Activated naive CD4-positive, alpha-beta T cell treated with anti-CD3 and anti-CD28 coated beads, Interleukin-2, amount 50 U/mL, for 24 hours (primary cell): ENCODE data around the gene CHPF2.

Source experiments
- H3K27ac Mint-ChIP-seq: one replicate; pipeline ENCODE4 v1.8.0; 2021; ENCODE audit warnings: mild to moderate bottlenecking, mixed read lengths
- H3K27me3 Mint-ChIP-seq: one replicate; pipeline ENCODE4 v1.8.0; 2021; ENCODE audit warnings: mixed read lengths
- H3K36me3 Mint-ChIP-seq: one replicate; pipeline ENCODE4 v1.8.0; 2021; ENCODE audit warnings: mixed read lengths
- H3K4me1 Mint-ChIP-seq: one replicate; pipeline ENCODE4 v1.8.0; 2021; ENCODE audit warnings: mixed read lengths
- H3K4me3 Mint-ChIP-seq: one replicate; pipeline ENCODE4 v1.8.0; 2021; ENCODE audit warnings: mild to moderate bottlenecking, mixed read lengths
- H3K9me3 Mint-ChIP-seq: one replicate; pipeline ENCODE4 v1.8.0; 2021; ENCODE audit warnings: mixed read lengths

CHPF2 gene, protein sequence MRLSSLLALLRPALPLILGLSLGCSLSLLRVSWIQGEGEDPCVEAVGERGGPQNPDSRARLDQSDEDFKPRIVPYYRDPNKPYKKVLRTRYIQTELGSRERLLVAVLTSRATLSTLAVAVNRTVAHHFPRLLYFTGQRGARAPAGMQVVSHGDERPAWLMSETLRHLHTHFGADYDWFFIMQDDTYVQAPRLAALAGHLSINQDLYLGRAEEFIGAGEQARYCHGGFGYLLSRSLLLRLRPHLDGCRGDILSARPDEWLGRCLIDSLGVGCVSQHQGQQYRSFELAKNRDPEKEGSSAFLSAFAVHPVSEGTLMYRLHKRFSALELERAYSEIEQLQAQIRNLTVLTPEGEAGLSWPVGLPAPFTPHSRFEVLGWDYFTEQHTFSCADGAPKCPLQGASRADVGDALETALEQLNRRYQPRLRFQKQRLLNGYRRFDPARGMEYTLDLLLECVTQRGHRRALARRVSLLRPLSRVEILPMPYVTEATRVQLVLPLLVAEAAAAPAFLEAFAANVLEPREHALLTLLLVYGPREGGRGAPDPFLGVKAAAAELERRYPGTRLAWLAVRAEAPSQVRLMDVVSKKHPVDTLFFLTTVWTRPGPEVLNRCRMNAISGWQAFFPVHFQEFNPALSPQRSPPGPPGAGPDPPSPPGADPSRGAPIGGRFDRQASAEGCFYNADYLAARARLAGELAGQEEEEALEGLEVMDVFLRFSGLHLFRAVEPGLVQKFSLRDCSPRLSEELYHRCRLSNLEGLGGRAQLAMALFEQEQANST

DNA sequence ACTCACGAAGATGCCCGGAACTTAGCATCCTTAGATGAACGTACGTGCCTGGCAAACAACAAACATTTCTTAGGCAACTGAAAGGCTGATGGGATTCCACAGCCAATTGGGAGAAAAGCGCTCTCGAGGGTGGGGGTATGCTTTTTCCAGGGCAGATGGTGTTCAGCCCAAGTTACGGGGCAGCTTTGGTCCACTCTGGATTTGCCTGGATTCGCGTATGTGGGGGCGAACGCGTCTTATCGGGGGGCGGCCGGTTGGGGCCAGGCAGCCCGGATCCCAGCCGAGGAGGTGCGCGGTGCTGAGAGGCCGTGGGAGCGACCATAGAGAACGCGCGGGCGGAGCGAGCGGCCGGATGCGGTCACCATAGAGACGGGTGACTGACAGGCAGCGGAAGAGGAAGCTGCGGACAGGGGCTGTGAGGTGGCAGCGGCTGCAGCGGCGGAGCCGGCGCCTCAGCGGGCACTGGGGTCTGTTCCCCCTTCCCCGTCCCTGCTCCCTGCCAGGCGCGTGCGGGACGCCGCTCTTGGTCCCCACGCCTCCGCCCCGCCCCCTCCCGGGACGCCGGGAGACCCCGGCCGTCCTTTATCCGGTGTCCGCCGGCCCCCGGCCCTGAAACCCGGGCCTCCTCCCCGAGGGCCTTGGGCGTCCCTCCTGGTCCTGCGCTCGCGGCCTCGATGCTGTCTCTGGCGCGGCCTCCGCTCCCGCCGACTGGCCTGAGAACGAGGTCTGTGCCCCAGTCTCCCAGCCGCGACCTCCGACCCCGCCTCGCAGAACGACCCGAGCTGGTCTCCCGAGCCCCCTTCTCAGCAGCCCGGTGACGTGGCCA, at the start of gene CHPF2:
Gene CHPF2, plus strand, starts transcription at position 393 of the 826 bp plus-strand sequence. CDS start 1,529 bp downstream, outside the sequence.
- H3K4me1 Mint-ChIP-seq: peaks cover 41% of the 10 kb centered on the region
- H3K4me3 Mint-ChIP-seq: peak within 1 kb of the TSS; percentile 100
- H3K27ac Mint-ChIP-seq: peak within 1 kb of the TSS; percentile 99
- no peaks in the 10 kb centered on the region for H3K27me3 Mint-ChIP-seq
- H3K36me3 Mint-ChIP-seq: peaks cover 4% of the 10 kb centered on the region
- no peaks in the 10 kb centered on the region for H3K9me3 Mint-ChIP-seq

DNA sequence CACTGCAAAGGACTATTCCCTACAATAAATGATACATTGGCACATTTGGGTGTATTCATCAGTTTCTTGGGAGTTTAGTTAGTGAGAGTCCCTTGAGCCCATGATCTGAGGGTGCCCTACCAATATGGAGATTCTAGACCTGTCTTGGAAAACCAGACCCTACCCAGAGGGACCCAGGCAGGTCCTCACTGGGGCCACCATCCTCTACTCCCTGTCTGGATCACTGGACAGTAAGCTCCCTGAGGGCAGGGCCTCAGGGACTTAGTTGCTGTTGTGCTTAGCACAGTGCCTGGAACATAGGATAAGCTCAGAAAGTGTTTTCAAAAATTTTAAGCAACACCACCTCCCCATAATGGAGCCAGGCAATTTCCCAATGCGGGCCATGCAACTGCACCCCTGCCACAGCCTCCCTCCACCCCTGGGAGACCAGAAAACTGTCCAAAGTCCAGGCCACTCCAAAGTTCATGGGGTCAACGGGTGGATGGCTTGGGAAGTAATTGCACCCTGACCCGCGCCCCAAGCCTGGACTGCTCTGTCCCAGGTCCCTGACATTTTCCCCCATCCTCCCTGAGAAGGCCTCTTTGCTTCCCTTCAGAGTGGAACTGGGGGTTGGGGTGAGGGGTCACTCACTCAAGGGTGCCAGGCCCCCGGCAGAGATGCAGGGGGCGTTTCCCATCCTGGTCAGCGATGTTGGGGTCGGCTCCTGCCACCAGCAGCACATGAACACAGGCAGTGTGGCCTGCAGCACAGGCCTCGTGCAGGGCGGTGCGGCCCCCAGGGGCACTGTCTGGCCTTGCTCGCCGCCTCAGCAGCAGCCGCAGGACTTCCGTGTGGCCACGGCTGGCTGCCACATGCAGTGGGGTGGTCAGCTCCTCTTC, 46.3 kb upstream of the CHPF2 start:
- no peaks in the 10 kb centered on the region for H3K9me3 Mint-ChIP-seq
- H3K4me1 Mint-ChIP-seq: no peaks in the 10 kb centered on the region
- H3K4me3 Mint-ChIP-seq: no peak overlapping the region
- H3K27me3 Mint-ChIP-seq: peaks cover 2% of the 10 kb centered on the region
- no peak overlapping the region for H3K27ac Mint-ChIP-seq
- H3K36me3 Mint-ChIP-seq: no peaks in the 10 kb centered on the region

DNA sequence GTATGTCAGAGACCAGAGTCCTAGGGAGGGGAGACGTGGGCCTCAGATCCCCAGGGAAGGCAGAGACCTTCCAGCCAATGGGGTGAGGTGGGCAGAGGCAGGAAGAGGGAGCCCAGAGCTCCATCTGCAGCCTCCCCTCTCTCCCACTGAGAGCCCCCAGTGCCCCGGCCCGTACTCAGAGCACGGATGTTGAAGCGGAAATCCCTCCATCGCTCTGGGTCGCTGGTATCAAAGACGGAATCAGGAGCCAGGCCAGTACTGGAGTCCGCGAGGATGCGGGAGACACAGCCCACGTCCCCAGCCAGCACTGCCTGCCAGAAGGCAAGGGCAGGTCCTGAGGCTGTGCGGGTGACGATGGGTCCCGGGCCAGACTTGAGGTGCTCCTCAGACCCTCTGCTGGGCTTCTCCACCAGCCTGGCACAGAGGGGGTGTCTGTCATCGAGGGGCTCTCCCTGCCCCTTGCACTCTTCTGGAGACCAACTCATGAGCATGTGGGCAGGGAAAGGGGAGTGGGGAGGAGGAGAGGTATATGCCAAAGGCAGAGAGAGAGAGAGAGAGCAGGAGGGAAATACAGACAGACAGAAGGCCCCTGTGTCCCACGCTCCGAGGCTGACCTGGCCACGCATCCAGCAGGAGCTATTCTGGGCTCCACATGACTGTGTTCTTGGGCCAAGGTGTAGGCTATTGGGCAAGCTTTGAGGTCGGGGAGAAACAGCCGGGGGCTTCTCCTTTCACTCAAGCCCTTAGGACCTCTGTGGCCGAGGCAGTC, 45.5 kb upstream of the CHPF2 start, which contains the start of gene ASB10:
Gene ASB10, minus strand, starts transcription at position 611 of the 769 bp plus-strand sequence. Its CDS starts 120 bp downstream, at position 491.
- Mint-ChIP-seq H3K27me3 (peaks cover 2% of the 10 kb centered on the region), H3K4me3 (no peak within 1 kb of the TSS), H3K36me3 (no peaks in the 10 kb centered on the region), H3K9me3 (no peaks in the 10 kb centered on the region), H3K27ac (no peak within 1 kb of the TSS), H3K4me1 (no peaks in the 10 kb centered on the region)

DNA sequence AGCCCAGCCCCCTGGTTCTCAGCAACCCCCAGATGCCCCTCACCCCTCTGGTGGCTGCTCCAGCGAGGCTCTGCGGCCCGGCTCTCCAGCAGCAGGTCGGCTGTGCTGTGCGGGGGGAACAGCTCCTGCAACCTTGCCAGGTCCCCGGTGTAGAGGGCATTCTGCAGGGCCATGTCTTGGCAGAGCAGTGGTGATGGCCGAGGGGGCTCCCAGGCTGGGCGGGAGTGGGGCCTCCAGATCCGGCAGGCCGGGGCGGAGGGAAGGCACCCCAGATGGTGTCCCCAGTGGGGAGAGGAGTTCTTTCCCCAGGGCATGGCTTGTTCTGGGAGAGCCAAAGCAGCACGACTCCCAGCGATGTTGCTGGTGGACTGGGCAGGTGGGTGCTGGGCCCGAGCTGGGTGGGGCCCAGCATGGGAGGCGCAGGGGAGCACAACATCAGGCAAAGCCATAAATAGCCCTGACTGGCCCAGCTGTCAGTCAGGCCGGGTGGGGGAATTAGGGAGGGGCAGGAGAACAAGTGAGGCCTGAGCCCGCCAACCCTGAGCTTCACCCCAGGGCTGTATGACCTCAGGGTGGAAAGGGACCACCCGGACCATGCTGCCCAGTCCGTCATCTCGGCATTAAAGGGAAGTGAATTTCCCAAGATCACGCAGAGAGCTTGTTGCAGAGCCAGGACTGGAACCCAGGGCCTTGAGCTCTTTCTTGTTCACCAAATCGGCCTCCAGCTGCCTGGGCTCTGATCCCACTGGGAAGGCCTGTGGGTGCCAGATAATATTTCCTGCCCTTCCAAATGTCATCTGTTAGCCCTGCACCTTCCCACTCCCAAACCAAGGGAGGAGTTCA, 44.7 kb upstream of the CHPF2 start:
- Mint-ChIP-seq H3K4me3 (no peak overlapping the region), H3K36me3 (no peaks in the 10 kb centered on the region), H3K9me3 (no peaks in the 10 kb centered on the region), H3K4me1 (no peaks in the 10 kb centered on the region), H3K27me3 (peaks cover 2% of the 10 kb centered on the region), H3K27ac (no peak overlapping the region)

DNA sequence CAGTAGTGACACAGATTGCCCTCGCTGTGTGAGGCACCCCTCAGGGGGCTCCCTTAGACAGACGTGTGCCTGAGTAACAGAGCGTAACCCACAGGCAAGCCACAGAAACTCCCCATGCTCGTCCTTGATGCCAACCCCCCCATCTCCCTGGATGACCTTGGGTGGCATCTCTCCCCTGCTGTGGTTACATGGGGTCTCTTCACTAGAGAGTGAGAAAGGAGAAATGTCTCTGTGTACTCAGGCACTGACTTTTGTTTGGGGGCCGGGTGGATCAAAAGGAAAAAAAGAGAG, 44.1 kb upstream of the CHPF2 start:
- Mint-ChIP-seq H3K27ac (no peak overlapping the region), H3K27me3 (peaks cover 2% of the 10 kb centered on the region), H3K4me3 (no peak overlapping the region), H3K36me3 (no peaks in the 10 kb centered on the region), H3K4me1 (no peaks in the 10 kb centered on the region), H3K9me3 (no peaks in the 10 kb centered on the region)

DNA sequence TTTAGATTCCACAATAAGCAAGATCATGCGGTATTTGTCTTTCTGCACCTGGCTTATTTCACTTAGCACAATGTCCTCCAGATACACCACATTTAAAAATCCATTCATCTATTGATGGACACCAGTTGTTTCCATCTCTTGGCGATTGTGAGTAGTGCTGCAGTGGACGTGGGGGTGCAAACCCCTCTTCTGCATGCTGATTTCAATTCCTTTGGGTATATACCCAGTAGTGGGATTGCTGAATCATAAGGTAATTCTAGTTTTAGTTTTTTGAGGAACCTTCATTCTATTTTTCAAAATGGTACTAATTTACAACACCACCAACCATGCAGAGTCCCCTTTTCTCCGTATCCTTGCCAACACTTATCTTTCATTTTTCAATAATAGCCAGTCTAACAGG, 43.2 kb upstream of the CHPF2 start:
- Mint-ChIP-seq H3K9me3 (no peaks in the 10 kb centered on the region), H3K27me3 (peaks cover 2% of the 10 kb centered on the region), H3K36me3 (no peaks in the 10 kb centered on the region), H3K4me1 (no peaks in the 10 kb centered on the region), H3K4me3 (no peak overlapping the region), H3K27ac (no peak overlapping the region)

DNA sequence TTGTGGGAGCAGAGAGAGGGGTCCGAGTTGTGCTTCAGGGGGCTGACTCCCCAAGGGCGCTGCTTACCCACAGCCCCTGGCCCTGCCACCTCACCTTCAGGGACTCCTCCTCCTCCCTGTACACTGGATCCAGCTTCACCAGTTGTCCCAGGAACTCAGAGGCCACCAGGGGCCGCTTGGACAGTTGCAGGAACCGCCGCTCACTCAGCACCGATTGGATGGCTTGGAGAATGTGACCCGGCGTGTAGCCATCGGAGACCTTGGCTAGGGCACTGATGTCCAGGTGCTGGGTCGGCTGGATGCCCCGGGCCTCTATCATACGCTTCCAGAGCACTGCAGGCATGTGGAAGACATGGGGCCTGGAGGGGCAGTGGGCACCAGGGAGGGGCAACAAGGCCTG, 40.7 kb upstream of the CHPF2 start:
- Mint-ChIP-seq H3K4me1 (no peaks in the 10 kb centered on the region), H3K9me3 (no peaks in the 10 kb centered on the region), H3K27ac (no peak overlapping the region), H3K4me3 (no peak overlapping the region), H3K36me3 (no peaks in the 10 kb centered on the region), H3K27me3 (peaks cover 7% of the 10 kb centered on the region)

DNA sequence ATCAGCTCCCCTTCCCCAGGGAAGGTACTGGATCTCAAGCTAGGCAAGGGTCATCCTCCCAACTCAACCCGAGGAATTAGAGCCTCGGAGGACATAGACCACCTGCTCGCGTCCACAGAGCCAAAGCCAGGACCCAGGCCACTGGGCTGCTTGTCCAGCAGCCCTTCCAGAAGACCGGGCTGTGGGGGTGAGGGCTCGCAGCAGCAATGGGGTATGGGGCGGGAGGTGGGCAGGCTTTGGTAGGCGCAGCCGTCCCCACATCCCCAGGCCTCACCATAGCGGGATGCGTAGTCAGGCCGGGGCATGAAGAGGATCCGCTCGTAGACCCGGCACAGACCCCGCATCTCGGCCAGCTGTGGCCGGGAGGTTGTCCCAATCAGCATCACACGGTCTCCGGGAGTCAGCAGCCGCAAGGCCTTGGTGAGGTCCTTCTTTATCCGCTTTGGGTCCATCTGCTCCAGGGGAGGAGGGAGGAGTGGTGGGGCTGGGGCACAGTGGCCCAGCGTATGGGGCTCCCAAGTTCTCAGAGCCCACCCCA, 40.2 kb upstream of the CHPF2 start:
- Mint-ChIP-seq H3K27ac (no peak overlapping the region), H3K4me3 (no peak overlapping the region), H3K4me1 (no peaks in the 10 kb centered on the region), H3K36me3 (no peaks in the 10 kb centered on the region), H3K9me3 (no peaks in the 10 kb centered on the region), H3K27me3 (peaks cover 7% of the 10 kb centered on the region)

DNA sequence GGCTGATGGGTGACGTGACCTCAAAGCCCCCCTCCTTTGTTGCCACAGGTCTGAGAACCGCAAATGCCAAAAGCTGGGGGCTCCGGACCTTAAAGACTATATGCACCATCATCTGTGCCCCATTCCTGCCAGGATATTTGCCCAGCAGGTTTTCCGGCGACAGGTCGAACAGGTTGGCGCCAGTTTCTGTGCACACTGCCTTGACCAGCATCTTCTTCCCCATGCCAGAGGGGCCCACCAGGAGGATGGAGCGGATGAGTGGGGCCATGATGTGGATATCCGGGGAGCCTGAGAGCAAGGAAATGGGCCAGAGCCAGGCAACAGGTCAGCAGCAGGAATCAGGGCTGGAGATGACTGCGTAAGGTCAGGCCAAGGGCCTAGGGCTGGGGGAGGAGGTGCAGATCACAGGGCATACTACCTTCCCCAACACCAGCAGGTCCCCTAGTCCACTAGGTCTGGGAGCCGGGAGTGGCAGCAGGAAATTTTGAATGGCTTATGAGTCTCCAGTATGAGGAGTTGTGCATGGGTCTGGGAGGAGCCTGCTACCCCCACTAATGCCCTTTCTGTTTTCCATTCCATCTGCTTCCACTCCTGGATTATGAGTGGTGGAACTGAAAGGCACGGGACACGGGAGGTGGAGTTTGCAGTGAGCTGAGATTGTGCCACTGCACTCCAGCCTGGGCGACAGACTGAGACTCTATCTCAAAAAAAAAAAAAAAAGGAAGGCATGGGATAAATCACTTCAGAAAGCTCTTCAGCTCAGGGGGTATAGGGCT, 38.9 kb upstream of the CHPF2 start:
- Mint-ChIP-seq H3K4me1 (no peaks in the 10 kb centered on the region), H3K4me3 (no peak overlapping the region), H3K27me3 (peaks cover 7% of the 10 kb centered on the region), H3K9me3 (no peaks in the 10 kb centered on the region), H3K36me3 (no peaks in the 10 kb centered on the region), H3K27ac (no peak overlapping the region)

DNA sequence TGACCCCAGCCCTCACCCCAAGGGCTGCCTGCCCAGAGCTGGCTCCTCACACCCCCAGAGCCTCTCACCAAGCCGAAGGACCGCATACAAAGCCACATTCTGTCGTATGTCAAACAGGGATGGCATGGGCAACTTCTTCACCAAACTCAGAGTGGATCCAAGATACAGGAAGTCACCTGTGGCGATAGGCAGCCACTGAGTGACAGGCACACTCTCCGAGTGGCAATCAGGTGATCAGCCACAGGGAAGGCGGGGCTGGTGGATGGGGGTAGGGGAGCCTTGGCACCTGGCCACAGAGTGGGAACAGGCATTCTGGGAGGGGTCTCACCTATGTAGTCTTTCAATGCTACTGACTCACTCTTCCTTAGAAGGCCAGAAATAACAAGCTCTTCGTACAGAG, 38.1 kb upstream of the CHPF2 start:
- H3K27ac Mint-ChIP-seq: no peak overlapping the region
- H3K36me3 Mint-ChIP-seq: no peaks in the 10 kb centered on the region

DNA sequence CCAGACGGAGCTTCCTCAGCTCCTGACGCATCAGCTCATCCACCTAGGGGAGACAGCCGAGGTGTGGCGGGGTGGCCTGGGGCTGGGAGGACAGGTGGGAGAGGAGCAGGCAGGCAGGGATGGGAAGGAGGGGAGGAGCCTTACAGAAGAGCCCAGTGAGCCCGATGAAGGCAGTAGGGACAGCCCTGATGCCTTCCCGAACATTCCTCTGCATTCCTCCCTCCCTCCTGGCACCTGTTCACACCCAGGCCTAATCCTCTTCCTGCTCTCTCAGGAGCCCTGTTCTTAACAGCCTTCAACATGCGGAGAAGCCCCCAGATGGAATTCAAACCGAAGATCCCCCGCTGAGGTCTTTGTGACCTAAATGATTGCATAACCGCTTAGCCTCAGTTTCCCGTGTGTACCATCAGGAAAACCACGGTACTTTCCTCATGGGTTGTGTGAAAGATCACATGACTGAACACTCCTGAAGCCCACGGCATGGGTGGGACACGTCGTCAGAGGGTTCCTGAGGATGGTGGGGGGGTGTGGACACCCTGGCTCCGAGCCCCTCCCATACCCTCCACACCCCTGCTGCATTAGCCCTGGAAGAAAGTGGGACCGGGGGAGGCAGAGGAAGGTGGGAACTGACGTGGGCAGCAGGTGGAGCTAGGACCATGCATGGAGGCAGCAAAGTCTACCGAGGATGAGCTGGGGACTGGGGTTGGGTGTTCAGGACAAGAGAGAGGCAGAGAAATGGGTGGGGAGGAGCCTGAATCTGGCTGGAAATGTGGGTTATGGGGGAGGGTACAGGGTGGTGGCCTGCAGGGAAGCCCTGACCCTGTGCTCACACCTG, 36.5 kb upstream of the CHPF2 start:
- Mint-ChIP-seq H3K27me3 (peaks cover 5% of the 10 kb centered on the region), H3K9me3 (no peaks in the 10 kb centered on the region), H3K36me3 (no peaks in the 10 kb centered on the region), H3K4me3 (no peak overlapping the region), H3K4me1 (no peaks in the 10 kb centered on the region), H3K27ac (no peak overlapping the region)

More for the DNA sequence above, 38.1 kb upstream of the CHPF2 start:
- Mint-ChIP-seq H3K4me1 (no peaks in the 10 kb centered on the region), H3K27me3 (peaks cover 7% of the 10 kb centered on the region), H3K4me3 (no peak overlapping the region), H3K9me3 (no peaks in the 10 kb centered on the region)

DNA sequence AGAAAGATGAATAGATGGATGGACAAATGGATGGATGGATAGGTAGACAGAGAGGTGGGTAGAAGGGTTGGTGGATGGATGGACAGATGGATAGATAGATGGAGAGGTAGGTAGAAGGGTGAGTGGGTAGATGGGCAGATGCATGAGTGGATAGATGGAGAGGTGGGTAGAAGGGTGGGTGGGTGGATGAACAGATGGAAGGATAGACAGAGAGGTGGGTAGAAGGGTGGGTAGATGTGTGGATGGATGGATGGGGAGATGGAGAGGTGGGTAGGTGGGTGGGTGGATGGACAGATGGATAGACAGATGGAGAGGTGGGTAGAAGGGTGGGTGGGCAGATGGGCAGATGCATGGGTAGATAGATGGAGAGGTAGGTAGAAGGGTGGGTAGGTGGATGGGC, 34.4 kb upstream of the CHPF2 start:
- Mint-ChIP-seq H3K4me1 (no peaks in the 10 kb centered on the region), H3K36me3 (no peaks in the 10 kb centered on the region), H3K27me3 (peaks cover 5% of the 10 kb centered on the region), H3K27ac (no peak overlapping the region), H3K9me3 (no peaks in the 10 kb centered on the region), H3K4me3 (no peak overlapping the region)
